ENCODE results near the gene DTX2. TPM values are rescaled to one million over a fixed set of nuclear protein-coding genes. Genes with fewer than 3 reads are reported as not detected.
"Not testable (repeated sequence)": the region's sequence is repeated elsewhere in the genome, so short reads cannot be mapped to it uniquely, and the experiment has no call there.

Gene DTX2
- total RNA-seq, 6 experiments from 2014 or later, result 8.9 to 16.8 (median 11.1) TPM

- H3K36me3 ChIP-seq; H3K9me3 ChIP-seq; H3K4me1 ChIP-seq; H3K27ac ChIP-seq; H3K4me3 ChIP-seq; intact Hi-C loops (cut with DNase I); H3K27me3 ChIP-seq: not testable (repeated sequence)
- peak in 2 of 3 donors; percentile 56 to 76 for DNase-seq
- 0% methylated on average over 1 of the region's 2 CpGs for WGBS (ENCODE audit: insufficient coverage, low coverage, low lambda C conversion rate, missing lambda C conversion rate)
- TF ChIP-seq CTCF (IDR thresholded peaks at IDR 0.05), result peak; percentile 44 to 58 (median 55)
- peak; percentile 88 to 93 (median 92) for ATAC-seq
Observed at GRCh38 chr7:76437873-76438272, 23.6 kb upstream of the DTX2 start.

GRCh38 chr7:76439120-76439888 is 22.2 kb upstream of the DTX2 start:
- ATAC-seq, result peak in 3 of 4 donors; percentile 7 to 30 (median 25)

GRCh38 chr7:76440404-76440803 is 21.1 kb upstream of the DTX2 start:
- WGBS (ENCODE audit: insufficient coverage, low coverage, low lambda C conversion rate, missing lambda C conversion rate), result 80% methylated on average over 1 of the region's 4 CpGs
- H3K4me3 ChIP-seq; H3K4me1 ChIP-seq; DNase-seq; H3K9me3 ChIP-seq; H3K27ac ChIP-seq; H3K27me3 ChIP-seq; intact Hi-C loops (cut with DNase I); ATAC-seq; H3K36me3 ChIP-seq: not testable (repeated sequence)

More at GRCh38 chr7:76439120-76439888, 22.2 kb upstream of the DTX2 start:
- no CpG with 5 or more reads among the region's 7 CpGs for WGBS (ENCODE audit: insufficient coverage, low coverage, low lambda C conversion rate, missing lambda C conversion rate)
- H3K4me3 ChIP-seq; DNase-seq; H3K9me3 ChIP-seq; intact Hi-C loops (cut with DNase I); H3K27ac ChIP-seq; H3K36me3 ChIP-seq; H3K4me1 ChIP-seq; H3K27me3 ChIP-seq: not testable (repeated sequence)

GRCh38 chr7:76441792-76442191 is 19.7 kb upstream of the DTX2 start:
- 100% methylated on average over 1 of the region's 10 CpGs for WGBS (ENCODE audit: insufficient coverage, low coverage, low lambda C conversion rate, missing lambda C conversion rate)
- peak; percentile 65 to 68 (median 66) for ATAC-seq
- H3K4me1 ChIP-seq; DNase-seq; H3K27ac ChIP-seq; H3K27me3 ChIP-seq; H3K9me3 ChIP-seq; H3K4me3 ChIP-seq; H3K36me3 ChIP-seq; intact Hi-C loops (cut with DNase I): not testable (repeated sequence)

- no CpG with 5 or more reads among the region's 5 CpGs for WGBS (ENCODE audit: insufficient coverage, low coverage, low lambda C conversion rate, missing lambda C conversion rate)
- ATAC-seq, H3K27me3 ChIP-seq: not testable (repeated sequence)
Observed at GRCh38 chr7:76442664-76443446, 18.7 kb upstream of the DTX2 start.

GRCh38 chr7:76443846-76444245 is 17.7 kb upstream of the DTX2 start:
- intact Hi-C loops (cut with DNase I); ATAC-seq; H3K4me1 ChIP-seq; H3K27me3 ChIP-seq; DNase-seq; H3K27ac ChIP-seq; H3K36me3 ChIP-seq; H3K4me3 ChIP-seq; H3K9me3 ChIP-seq: not testable (repeated sequence)
- WGBS (ENCODE audit: insufficient coverage, low coverage, low lambda C conversion rate, missing lambda C conversion rate), result 72% methylated on average over 6 of the region's 12 CpGs

More at GRCh38 chr7:76442664-76443446, 18.7 kb upstream of the DTX2 start:
- H3K4me1 ChIP-seq; H3K27ac ChIP-seq; H3K4me3 ChIP-seq; H3K36me3 ChIP-seq; H3K9me3 ChIP-seq; intact Hi-C loops (cut with DNase I): not testable (repeated sequence)
- DNase-seq, result peak in 1 of 3 donors; percentile 31

- H3K9me3 ChIP-seq; H3K4me3 ChIP-seq; intact Hi-C loops (cut with DNase I); H3K4me1 ChIP-seq; H3K36me3 ChIP-seq; H3K27me3 ChIP-seq: not testable (repeated sequence)
- DNase-seq, result peak in 1 of 3 donors; percentile 43
- peak; percentile 85 to 95 (median 90) for ATAC-seq
- H3K27ac ChIP-seq, result peak overlapping the region in 1 of 3 donors; percentile 28
- 27% methylated on average over 4 of the region's 5 CpGs for WGBS (ENCODE audit: insufficient coverage, low coverage, low lambda C conversion rate, missing lambda C conversion rate)
Observed at GRCh38 chr7:76445577-76446008, 15.9 kb upstream of the DTX2 start.

- H3K36me3 ChIP-seq; H3K9me3 ChIP-seq; H3K4me1 ChIP-seq; H3K27me3 ChIP-seq; intact Hi-C loops (cut with DNase I); H3K4me3 ChIP-seq; ATAC-seq; DNase-seq; H3K27ac ChIP-seq: not testable (repeated sequence)
- WGBS (ENCODE audit: insufficient coverage, low coverage, low lambda C conversion rate, missing lambda C conversion rate), result no CpG with 5 or more reads among the region's 4 CpGs
Observed at GRCh38 chr7:76457017-76457416, 4.5 kb upstream of the DTX2 start.

GRCh38 chr7:76458504-76458903 is 3.0 kb upstream of the DTX2 start:
- H3K36me3 ChIP-seq; H3K4me1 ChIP-seq; H3K27ac ChIP-seq; H3K9me3 ChIP-seq; H3K4me3 ChIP-seq; H3K27me3 ChIP-seq; intact Hi-C loops (cut with DNase I); DNase-seq; ATAC-seq: not testable (repeated sequence)
- WGBS (ENCODE audit: insufficient coverage, low coverage, low lambda C conversion rate, missing lambda C conversion rate), result 36% methylated on average over 1 of the region's 4 CpGs

- H3K4me3 ChIP-seq; intact Hi-C loops (cut with DNase I); H3K9me3 ChIP-seq; H3K4me1 ChIP-seq; H3K27ac ChIP-seq; H3K36me3 ChIP-seq; DNase-seq; ATAC-seq; H3K27me3 ChIP-seq: not testable (repeated sequence)
- 81% methylated on average over 14 of the region's 20 CpGs for WGBS (ENCODE audit: insufficient coverage, low coverage, low lambda C conversion rate, missing lambda C conversion rate)
Observed at GRCh38 chr7:76460767-76461166, 742 bp upstream of the DTX2 start.

Data from right lobe of liver (tissue), 6 donors.